Neuronal stem cell (in vitro differentiated cells): ENCODE results near the gene NTRK2.

Source experiments
- DNase-seq: peaks from one replicate; pipeline ENCODE4 v3.0.0-alpha.2; 2013; ENCODE audit warnings: low spot score
- H2AFZ ChIP-seq: one replicate; pipeline ENCODE4 v1.6.1; 2013; ENCODE audit warnings: mild to moderate bottlenecking, low read length, inconsistent platforms
- H2AK5ac ChIP-seq: 2 replicates; pipeline ENCODE4 v1.6.1; 2013; ENCODE audit warnings: low read depth, mild to moderate bottlenecking, inconsistent platforms, low read length, moderate library complexity, mixed read lengths
- H2BK120ac ChIP-seq: 2 replicates; pipeline ENCODE4 v1.6.1; 2013; ENCODE audit warnings: low read depth, mild to moderate bottlenecking, inconsistent platforms, low read length, moderate library complexity, mixed read lengths
- H2BK12ac ChIP-seq: one replicate; pipeline ENCODE4 v1.6.1; 2013; ENCODE audit warnings: low read length, inconsistent platforms
- H2BK15ac ChIP-seq: 2 replicates; pipeline ENCODE4 v1.6.1; 2013; ENCODE audit warnings: mild to moderate bottlenecking, low read length, inconsistent platforms, mixed read lengths
- H2BK5ac ChIP-seq: one replicate; pipeline ENCODE4 v1.6.1; 2013; ENCODE audit warnings: inconsistent platforms, mild to moderate bottlenecking, low read length, moderate library complexity
- H3K14ac ChIP-seq: one replicate; pipeline ENCODE4 v1.6.1; 2013; ENCODE audit warnings: low read length, inconsistent platforms
- H3K18ac ChIP-seq: 2 replicates; pipeline ENCODE4 v1.6.1; 2013; ENCODE audit warnings: low read length, inconsistent platforms
- H3K23ac ChIP-seq: 2 replicates; pipeline ENCODE4 v1.6.1; 2013; ENCODE audit warnings: low read depth, mild to moderate bottlenecking, mixed read lengths, low read length, inconsistent platforms; ENCODE audit not compliant: poor library complexity
- H3K27ac ChIP-seq: replicated peaks from 3 replicates; pipeline ENCODE4 v1.5.1; 2013; ENCODE audit warnings: low read length, inconsistent platforms
- H3K27me3 ChIP-seq, 3 experiments: 2 replicates each; pipeline ENCODE4 v1.6.1; 2013; ENCODE audit warnings: low read length in 3 of 3, mild to moderate bottlenecking in 2 of 3, inconsistent platforms in 1 of 3, low read depth in 1 of 3, mixed read lengths in 1 of 3, moderate library complexity in 1 of 3; ENCODE audit not compliant: control insufficient read depth in 3 of 3, insufficient read depth in 3 of 3
- H3K36me3 ChIP-seq, 2 donors: replicated peaks in 1 of 2; 2 replicates each; pipeline ENCODE4 v1.6.1; 2013; ENCODE audit warnings: low read length in 2 of 2; ENCODE audit not compliant: control insufficient read depth in 2 of 2, insufficient read depth in 2 of 2
- H3K4ac ChIP-seq: 2 replicates; pipeline ENCODE4 v1.6.1; 2013; ENCODE audit warnings: inconsistent platforms, mild to moderate bottlenecking, low read length, moderate library complexity
- H3K4me1 ChIP-seq, 2 donors: 1 replicate in 1 of 2; 2 replicates in 1 of 2; pipeline ENCODE4 v1.6.1; 2013; ENCODE audit warnings: low read length in 2 of 2, low read depth in 1 of 2; ENCODE audit not compliant: control insufficient read depth in 2 of 2, insufficient read depth in 1 of 2
- H3K4me2 ChIP-seq: one replicate; pipeline ENCODE4 v1.6.1; 2013; ENCODE audit warnings: mild to moderate bottlenecking, low read length, inconsistent platforms; ENCODE audit not compliant: insufficient read depth, poor library complexity, severe bottlenecking
- H3K4me3 ChIP-seq, 2 donors: 2 replicates each; pipeline ENCODE4 v1.5.1; 2013; ENCODE audit warnings: low read length in 2 of 2, mild to moderate bottlenecking in 2 of 2, inconsistent platforms in 1 of 2, moderate library complexity in 1 of 2
- H3K79me1 ChIP-seq: one replicate; pipeline ENCODE4 v1.6.1; 2013; ENCODE audit warnings: low read depth, mild to moderate bottlenecking, inconsistent platforms, low read length, moderate library complexity
- H3K9ac ChIP-seq: one replicate; pipeline ENCODE4 v1.6.1; 2013; ENCODE audit warnings: mild to moderate bottlenecking, low read depth, low read length, inconsistent platforms; ENCODE audit not compliant: poor library complexity
- H3K9me3 ChIP-seq, 2 donors: replicated peaks in 1 of 2; 2 replicates each; pipeline versions ENCODE3 to v1.6.1; 2013; ENCODE audit warnings: low read length in 2 of 2, mild to moderate bottlenecking in 2 of 2, inconsistent platforms in 1 of 2, low read depth in 1 of 2, mixed read lengths in 1 of 2, moderate library complexity in 1 of 2; ENCODE audit not compliant: control insufficient read depth in 2 of 2, insufficient read depth in 1 of 2
- H4K8ac ChIP-seq: one replicate; pipeline ENCODE4 v1.6.1; 2013; ENCODE audit warnings: low read depth, mild to moderate bottlenecking, inconsistent platforms, low read length, moderate library complexity
- H4K91ac ChIP-seq: one replicate; pipeline ENCODE4 v1.6.1; 2013; ENCODE audit warnings: low read length, low read depth, mild to moderate bottlenecking, inconsistent platforms; ENCODE audit not compliant: poor library complexity
- WGBS, 2 donors: extraction: QIAGEN DNeasy Blood & Tissue Kit; methylation state at CpG; one replicate each; pipeline ENCODE4 v1.1.7; 2013; ENCODE audit warnings: missing lambda C conversion rate in 2 of 2, mixed read lengths in 1 of 2; ENCODE audit not compliant: insufficient read length in 2 of 2, insufficient replicate concordance in 1 of 2; ENCODE audit errors: extremely low coverage in 2 of 2; 5-methylcytosine and 5-hydroxymethylcytosine counted together

NTRK2 gene

DNA sequence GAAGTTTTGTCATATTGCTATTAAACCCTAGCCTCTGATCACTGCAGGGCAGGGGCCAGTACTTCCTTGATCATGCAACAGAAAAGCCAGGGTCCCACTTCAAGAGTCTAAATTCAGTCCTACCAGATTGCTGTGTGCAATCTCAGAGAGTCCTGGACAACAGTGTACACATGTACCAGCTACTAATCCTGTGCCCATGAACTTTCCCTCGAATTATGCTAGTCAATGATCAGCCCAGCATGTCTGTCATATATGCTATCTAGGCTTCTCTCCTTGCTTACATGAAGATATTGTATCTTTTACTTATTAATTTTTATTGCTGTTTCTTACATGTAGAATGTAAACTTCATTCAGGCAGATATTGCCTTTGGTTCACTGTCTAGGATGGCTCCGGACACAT is 367.0 kb downstream of the NTRK2 start:
- H4K91ac ChIP-seq, result no peak overlapping the region
- H2BK5ac ChIP-seq, result no peak overlapping the region
- H2BK12ac ChIP-seq, result no peak overlapping the region
- no peak overlapping the region for H2AK5ac ChIP-seq
- H2BK15ac ChIP-seq, result no peak overlapping the region
- no peaks in the 10 kb centered on the region for H3K79me1 ChIP-seq
- no peak overlapping the region for H4K8ac ChIP-seq
- H2BK120ac ChIP-seq, result no peak overlapping the region
- H3K23ac ChIP-seq, result no peak overlapping the region
- H3K4ac ChIP-seq, result no peak overlapping the region
- H2AFZ ChIP-seq, result no peak overlapping the region
- DNase-seq, result no peak
- no CpG with 5 or more reads among the region's 2 CpGs for WGBS, 2 donors
- no peaks in the 10 kb centered on the region for H3K36me3 ChIP-seq
- no peak overlapping the region for H3K14ac ChIP-seq
- H3K27ac ChIP-seq, result no peak overlapping the region
- H3K4me3 ChIP-seq, result no peak overlapping the region
- peaks cover 0 to 4% of the 10 kb centered on the region in 2 donors for H3K9me3 ChIP-seq
- no peak overlapping the region for H3K18ac ChIP-seq
- no peaks in the 10 kb centered on the region for H3K27me3 ChIP-seq
- no peak overlapping the region for H3K4me2 ChIP-seq
- peaks cover 9 to 31% of the 10 kb centered on the region in 2 donors for H3K4me1 ChIP-seq
- no peak overlapping the region for H3K9ac ChIP-seq

DNA sequence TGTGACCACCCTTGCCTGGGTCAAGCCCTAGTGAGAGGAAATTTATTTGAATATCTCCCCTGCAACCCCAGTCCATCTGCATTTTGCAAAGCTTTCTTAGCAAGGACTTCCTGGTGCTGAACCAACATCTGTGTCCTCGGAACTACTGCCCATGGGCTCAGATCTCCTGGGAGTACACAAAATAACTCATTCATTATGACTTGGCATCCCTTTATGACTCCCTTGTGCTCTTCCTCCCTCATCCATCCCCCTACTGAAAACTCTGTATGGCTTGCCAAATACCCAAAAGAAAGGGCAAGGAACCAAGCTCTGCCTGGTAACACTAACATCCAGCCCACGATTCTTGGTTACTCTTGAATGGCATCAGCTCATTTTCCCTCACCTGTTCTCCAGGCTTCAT is 368.5 kb downstream of the NTRK2 start:
- Histone ChIP-seq H3K9me3 (peaks cover 0 to 4% of the 10 kb centered on the region in 2 donors), H3K14ac (no peak overlapping the region), H4K91ac (no peak overlapping the region), H2BK12ac (no peak overlapping the region), H2AFZ (no peak overlapping the region), H3K23ac (no peak overlapping the region), H3K4ac (no peak overlapping the region), H3K27me3 (no peaks in the 10 kb centered on the region), H3K79me1 (no peaks in the 10 kb centered on the region), H3K4me3 (no peak overlapping the region), H3K9ac (no peak overlapping the region), H2BK15ac (no peak overlapping the region), H2BK5ac (no peak overlapping the region), H3K36me3 (no peaks in the 10 kb centered on the region), H3K4me1 (peaks cover 9 to 42% of the 10 kb centered on the region in 2 donors), H3K27ac (no peak overlapping the region), H4K8ac (no peak overlapping the region), H3K4me2 (no peak overlapping the region), H2BK120ac (no peak overlapping the region), H3K18ac (no peak overlapping the region), H2AK5ac (no peak overlapping the region)
- no peak for DNase-seq
- no CpG with 5 or more reads among the region's 2 CpGs for WGBS, 2 donors

DNA sequence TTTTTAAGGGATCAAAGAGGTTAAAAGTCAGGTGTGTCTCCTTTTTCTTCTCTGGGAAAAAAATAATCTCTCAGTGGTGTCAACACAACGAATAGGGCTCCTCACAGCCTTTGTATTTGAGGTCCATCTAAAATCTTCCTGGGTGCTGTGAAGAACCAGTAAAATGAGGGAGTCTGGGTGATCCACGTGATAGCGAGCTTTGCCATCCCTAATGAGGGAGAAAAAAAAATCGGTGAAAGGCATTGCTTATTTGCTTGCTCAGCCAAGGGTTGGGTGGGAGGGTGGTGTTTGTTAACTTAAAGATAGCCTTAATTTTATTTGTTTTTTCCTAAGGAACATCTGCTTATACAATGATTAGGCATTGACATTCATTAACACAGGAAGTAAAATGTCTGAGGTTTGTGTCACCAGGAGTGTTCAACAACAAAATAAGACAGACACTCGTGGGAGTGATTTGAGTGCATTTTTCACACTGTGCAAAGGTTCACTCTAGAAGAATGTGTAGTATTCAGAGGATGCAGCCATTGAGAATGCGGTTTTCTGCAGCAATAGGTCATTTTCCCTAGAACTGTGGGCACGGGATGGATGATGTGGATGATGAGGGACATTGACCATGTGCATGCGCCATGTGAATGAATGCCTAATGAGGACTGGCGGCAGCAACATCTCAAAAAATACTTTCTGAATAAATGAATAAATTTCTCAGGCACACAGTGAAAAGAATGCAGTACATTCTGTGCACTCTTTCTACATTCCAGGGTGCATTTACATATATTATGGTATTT is 369.5 kb downstream of the NTRK2 start:
- Histone ChIP-seq H3K4me1 (peaks cover 9 to 48% of the 10 kb centered on the region in 2 donors), H3K27ac (no peak overlapping the region)
- WGBS, 2 donors, result no CpG with 5 or more reads among the region's 9 CpGs

DNA sequence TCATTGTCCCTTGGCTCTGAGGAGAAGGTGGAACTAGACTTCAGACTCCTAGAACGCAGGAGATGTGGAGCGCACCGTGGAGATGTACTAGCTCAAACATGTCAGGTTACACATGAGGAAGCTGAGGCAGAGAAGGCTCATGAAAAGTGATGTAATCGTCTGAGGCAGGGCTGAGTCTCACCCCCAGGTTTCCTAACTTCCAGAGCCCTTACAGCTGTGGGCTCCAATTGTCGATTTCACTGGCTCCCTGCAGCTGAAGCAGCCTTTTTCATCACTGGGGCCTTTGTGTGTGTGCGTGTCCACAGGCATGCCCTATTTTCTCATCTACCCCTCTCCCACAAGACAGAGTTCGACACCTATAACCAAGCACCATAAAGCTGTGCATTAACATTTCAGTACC is 370.6 kb downstream of the NTRK2 start:
- Histone ChIP-seq H3K9me3 (no peaks in the 10 kb centered on the region), H3K27ac (no peak overlapping the region), H2BK120ac (no peak overlapping the region), H4K91ac (no peak overlapping the region), H3K9ac (no peak overlapping the region), H2BK12ac (no peak overlapping the region), H3K4ac (no peak overlapping the region), H3K23ac (no peak overlapping the region), H3K18ac (no peak overlapping the region), H3K79me1 (no peaks in the 10 kb centered on the region), H3K4me1 (peaks cover 9 to 48% of the 10 kb centered on the region in 2 donors), H3K27me3 (no peaks in the 10 kb centered on the region), H2BK15ac (no peak overlapping the region), H3K36me3 (no peaks in the 10 kb centered on the region), H3K14ac (no peak overlapping the region), H2AK5ac (no peak overlapping the region), H3K4me3 (no peak overlapping the region), H2BK5ac (no peak overlapping the region), H4K8ac (no peak overlapping the region), H3K4me2 (no peak overlapping the region), H2AFZ (peak overlapping the region; percentile 78)
- WGBS, 2 donors, result no CpG with 5 or more reads among the region's 7 CpGs
- no peak for DNase-seq

More for the DNA sequence above, 369.5 kb downstream of the NTRK2 start:
- H2BK5ac ChIP-seq, result no peak overlapping the region
- H3K4me2 ChIP-seq, result no peak overlapping the region
- no peak overlapping the region for H2BK15ac ChIP-seq
- H3K9ac ChIP-seq, result no peak overlapping the region
- H2BK120ac ChIP-seq, result no peak overlapping the region
- H3K4ac ChIP-seq, result no peak overlapping the region
- H2BK12ac ChIP-seq, result no peak overlapping the region
- no peaks in the 10 kb centered on the region for H3K27me3 ChIP-seq
- H4K91ac ChIP-seq, result no peak overlapping the region
- no peaks in the 10 kb centered on the region for H3K79me1 ChIP-seq
- no peak overlapping the region for H4K8ac ChIP-seq
- no peak overlapping the region for H3K18ac ChIP-seq
- peaks cover 0 to 4% of the 10 kb centered on the region in 2 donors for H3K9me3 ChIP-seq
- H3K4me3 ChIP-seq, result no peak overlapping the region
- DNase-seq, result no peak
- no peak overlapping the region for H3K23ac ChIP-seq
- H3K14ac ChIP-seq, result no peak overlapping the region
- H3K36me3 ChIP-seq, result no peaks in the 10 kb centered on the region
- no peak overlapping the region for H2AFZ ChIP-seq
- no peak overlapping the region for H2AK5ac ChIP-seq
